HepG2 (cell line): ENCODE data around the gene IGFBP6. TPM values are rescaled to one million over a fixed set of nuclear protein-coding genes. Genes with fewer than 3 reads are reported as not detected.

Source experiments
- ATF7 ChIP-seq, 2 experiments: fragments of 450-650 bp in 1 of 2; sonication (generic) in 1 of 2; formaldehyde crosslinking in 1 of 2; IDR thresholded peaks; 2 replicates each; pipeline versions ENCODE4 v1.4.0 to v1.6.1; 2016 to 2020; ENCODE audit warnings: antibody characterized with exemption in 1 of 2, mild to moderate bottlenecking in 1 of 2, missing genetic modification reagents in 1 of 2
- GATA4 ChIP-seq: sonication (generic); IDR thresholded peaks from 2 replicates; pipeline ENCODE4 v1.6.1; 2016; ENCODE audit warnings: antibody characterized with exemption, low read depth, borderline replicate concordance
- HDAC1 ChIP-seq: sonication (generic); formaldehyde crosslinking; IDR thresholded peaks from 2 replicates; pipeline ENCODE4 v1.5.1; 2020; ENCODE audit warnings: mild to moderate bottlenecking, missing genetic modification reagents
- HDAC2 ChIP-seq: sonication (generic); formaldehyde crosslinking; IDR thresholded peaks from 2 replicates; pipeline ENCODE4 v1.4.0; 2020; ENCODE audit warnings: missing genetic modification reagents
- MEF2D ChIP-seq: sonication (generic); formaldehyde crosslinking; IDR thresholded peaks from 2 replicates; pipeline ENCODE4 v1.5.1; 2020; ENCODE audit warnings: mild to moderate bottlenecking, missing genetic modification reagents
- PAX8 ChIP-seq: sonication (generic); formaldehyde crosslinking; IDR thresholded peaks from 2 replicates; pipeline ENCODE4 v1.8.0; 2022; ENCODE audit warnings: mild to moderate bottlenecking, missing genetic modification reagents, borderline replicate concordance
- RAD51 ChIP-seq: fragments of 450-650 bp; IDR thresholded peaks from 2 replicates; pipeline ENCODE4 v1.6.1; 2016; ENCODE audit warnings: borderline replicate concordance
- SMYD3 ChIP-seq: sonication (generic); formaldehyde crosslinking; IDR thresholded peaks from 2 replicates; pipeline ENCODE4 v1.8.1; 2023; ENCODE audit warnings: mild to moderate bottlenecking, missing genetic modification reagents
- TAF1 ChIP-seq: sonication (generic); formaldehyde crosslinking; IDR thresholded peaks from 2 replicates; pipeline ENCODE4 v1.4.0; 2020; ENCODE audit warnings: missing genetic modification reagents
- TCF7L2 ChIP-seq: IDR thresholded peaks from 2 replicates; pipeline ENCODE4 v1.6.1; 2011; ENCODE audit warnings: mild to moderate bottlenecking, low read depth, low read length, moderate library complexity
- TMF1 ChIP-seq: sonication (generic); formaldehyde crosslinking; IDR thresholded peaks from 2 replicates; pipeline ENCODE4 v1.8.1; 2022; ENCODE audit warnings: low read depth, missing genetic modification reagents
- TSC22D2 ChIP-seq: sonication (generic); formaldehyde crosslinking; IDR thresholded peaks from 2 replicates; pipeline ENCODE4 v1.5.1; 2020; ENCODE audit warnings: missing genetic modification reagents, mild to moderate bottlenecking, borderline replicate concordance
- ZC3H13 ChIP-seq: sonication (generic); formaldehyde crosslinking; IDR thresholded peaks from 2 replicates; pipeline ENCODE4 v1.8.1; 2023; ENCODE audit warnings: mild to moderate bottlenecking, missing genetic modification reagents, moderate library complexity
- ZNF138 ChIP-seq: sonication (generic); formaldehyde crosslinking; IDR thresholded peaks from 2 replicates; pipeline ENCODE4 v1.5.0; 2020; ENCODE audit warnings: mild to moderate bottlenecking, low read depth, missing genetic modification reagents
- ZNF383 ChIP-seq: sonication (generic); formaldehyde crosslinking; IDR thresholded peaks from 2 replicates; pipeline ENCODE4 v1.4.0; 2020; ENCODE audit warnings: missing genetic modification reagents, mild to moderate bottlenecking, borderline replicate concordance
- ZNF550 ChIP-seq: sonication (generic); formaldehyde crosslinking; IDR thresholded peaks from 2 replicates; pipeline ENCODE4 v1.4.0; 2020; ENCODE audit warnings: mild to moderate bottlenecking, missing genetic modification reagents, borderline replicate concordance
- ZNF564 ChIP-seq: sonication (generic); formaldehyde crosslinking; IDR thresholded peaks from 2 replicates; pipeline ENCODE4 v1.8.1; 2023; ENCODE audit warnings: mild to moderate bottlenecking, missing genetic modification reagents
- ZNF839 ChIP-seq: sonication (generic); formaldehyde crosslinking; IDR thresholded peaks from 2 replicates; pipeline ENCODE4 v1.4.0; 2020; ENCODE audit warnings: missing genetic modification reagents, mild to moderate bottlenecking, borderline replicate concordance
- polyA plus RNA-seq, 8 experiments: library from polyadenylated mRNA; depleted of rRNA in 3 of 8; stranded (reverse) in 7 of 8; unstranded in 1 of 8; fragments of >200 nt; fragmentation: Illumina TruSeq in 4 of 8; extraction: Trizol in 4 of 8; gene quantifications; 2 replicates each; pipeline versions ENCODE4 v1.2.1 to v1.2.3, GENCODE V29; 2011 to 2016; ENCODE audit warnings: low read depth in 4 of 8, missing spikeins in 1 of 8, mixed read lengths in 1 of 8; ENCODE audit not compliant: insufficient read depth in 1 of 8
- total RNA-seq, 5 experiments: library from RNA; depleted of rRNA; stranded (reverse); fragments of >200 nt; fragmentation: Illumina TruSeq; extraction: Trizol; gene quantifications; 2 replicates each; pipeline ENCODE4 v1.2.3, GENCODE V29; 2016; ENCODE audit warnings: low read depth in 1 of 5
- TF ChIP-seq, protein P1 (sequence below): sonication (generic); formaldehyde crosslinking; IDR thresholded peaks from 2 replicates; pipeline ENCODE4 v1.4.0; 2020; ENCODE audit warnings: missing genetic modification reagents
- TF ChIP-seq, protein P2 (sequence below): sonication (generic); formaldehyde crosslinking; conservative IDR thresholded peaks from 2 replicates; pipeline ENCODE4 v1.4.0; 2020; ENCODE audit warnings: missing genetic modification reagents
- TF ChIP-seq, protein P3 (sequence below): sonication (generic); formaldehyde crosslinking; IDR thresholded peaks from 2 replicates; pipeline ENCODE4 v1.5.0; 2020; ENCODE audit warnings: missing genetic modification reagents
- TF ChIP-seq, protein P4 (sequence below): sonication (generic); formaldehyde crosslinking; IDR thresholded peaks from 2 replicates; pipeline ENCODE4 v1.4.0; 2020; ENCODE audit warnings: missing genetic modification reagents, mild to moderate bottlenecking, borderline replicate concordance

The IGFBP6 gene
- total and polyA plus RNA-seq, 2 of the 13 experiments (the other 11 are each of a cell fraction or from before 2014, with no cell fraction given): 3.9 to 25.2 TPM

DNA sequence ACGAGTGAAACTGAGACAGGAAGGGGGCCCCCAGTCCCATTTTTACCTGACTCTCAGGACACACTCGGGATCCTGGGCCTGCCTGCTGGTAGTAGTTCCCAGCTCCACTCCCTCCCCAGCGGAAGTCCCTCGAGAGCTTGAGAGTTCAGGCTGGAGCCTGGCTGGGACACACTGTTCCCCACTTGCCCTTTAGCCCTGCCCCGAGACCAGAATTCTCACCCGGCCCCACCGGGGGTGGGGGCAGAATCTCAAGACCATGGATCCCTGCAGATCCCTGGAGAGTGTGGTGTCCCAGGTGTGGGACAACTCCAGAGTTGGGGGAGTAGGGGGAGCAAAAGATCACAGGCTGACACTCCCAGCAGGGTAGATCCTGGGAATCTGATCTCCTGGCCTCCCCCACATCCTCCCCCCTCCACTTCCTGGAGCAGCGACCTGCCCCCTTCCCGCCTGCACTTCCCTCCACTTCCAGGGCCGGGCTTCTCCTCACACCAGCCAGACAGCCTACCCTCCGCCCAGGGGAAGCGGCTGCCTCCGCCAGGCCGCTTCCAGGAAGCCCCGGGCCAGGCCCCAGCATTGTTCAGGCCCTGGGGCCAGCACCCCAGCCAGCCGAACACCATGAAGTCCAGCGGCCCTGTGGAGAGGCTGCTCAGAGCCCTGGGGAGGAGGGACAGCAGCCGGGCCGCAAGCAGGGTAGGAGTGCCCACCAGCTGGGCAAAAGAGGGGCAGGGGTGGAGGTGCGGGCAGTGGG is 47.7 kb upstream of the IGFBP6 start, which contains the start of gene TNS2 (continued):
- TF ChIP-seq ZNF550 (CRISPR knock-in tag) (no peak), ZC3H13 (CRISPR knock-in tag) (peak; percentile 48; the same call in 1 of the 2 replicates), GATA4 (no peak), ATF7 (IDR thresholded peaks at IDR 0.05) (no peak), ATF7 (CRISPR knock-in tag; IDR thresholded peaks at IDR 0.05) (no peak), TCF7L2 (no peak), ZNF839 (CRISPR knock-in tag) (no peak), ZNF383 (CRISPR knock-in tag) (no peak), TAF1 (CRISPR knock-in tag) (peak; percentile 69), HDAC2 (CRISPR knock-in tag) (peak; percentile 53), HDAC1 (CRISPR knock-in tag) (peak; percentile 57; the same call in 1 of the 2 replicates), MEF2D (CRISPR knock-in tag) (peak; percentile 26; the same call in 1 of the 2 replicates), TSC22D2 (CRISPR knock-in tag) (no peak), ZNF138 (CRISPR knock-in tag) (no peak), TMF1 (CRISPR knock-in tag) (no peak), PAX8 (CRISPR knock-in tag) (no peak), ZNF564 (CRISPR knock-in tag) (no peak; the same call in 1 of the 2 replicates), RAD51 (no peak), SMYD3 (no peak)
- TF ChIP-seq, protein P1, sequence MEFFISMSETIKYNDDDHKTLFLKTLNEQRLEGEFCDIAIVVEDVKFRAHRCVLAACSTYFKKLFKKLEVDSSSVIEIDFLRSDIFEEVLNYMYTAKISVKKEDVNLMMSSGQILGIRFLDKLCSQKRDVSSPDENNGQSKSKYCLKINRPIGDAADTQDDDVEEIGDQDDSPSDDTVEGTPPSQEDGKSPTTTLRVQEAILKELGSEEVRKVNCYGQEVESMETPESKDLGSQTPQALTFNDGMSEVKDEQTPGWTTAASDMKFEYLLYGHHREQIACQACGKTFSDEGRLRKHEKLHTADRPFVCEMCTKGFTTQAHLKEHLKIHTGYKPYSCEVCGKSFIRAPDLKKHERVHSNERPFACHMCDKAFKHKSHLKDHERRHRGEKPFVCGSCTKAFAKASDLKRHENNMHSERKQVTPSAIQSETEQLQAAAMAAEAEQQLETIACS (CRISPR knock-in tag): no peak
- TF ChIP-seq, protein P2, sequence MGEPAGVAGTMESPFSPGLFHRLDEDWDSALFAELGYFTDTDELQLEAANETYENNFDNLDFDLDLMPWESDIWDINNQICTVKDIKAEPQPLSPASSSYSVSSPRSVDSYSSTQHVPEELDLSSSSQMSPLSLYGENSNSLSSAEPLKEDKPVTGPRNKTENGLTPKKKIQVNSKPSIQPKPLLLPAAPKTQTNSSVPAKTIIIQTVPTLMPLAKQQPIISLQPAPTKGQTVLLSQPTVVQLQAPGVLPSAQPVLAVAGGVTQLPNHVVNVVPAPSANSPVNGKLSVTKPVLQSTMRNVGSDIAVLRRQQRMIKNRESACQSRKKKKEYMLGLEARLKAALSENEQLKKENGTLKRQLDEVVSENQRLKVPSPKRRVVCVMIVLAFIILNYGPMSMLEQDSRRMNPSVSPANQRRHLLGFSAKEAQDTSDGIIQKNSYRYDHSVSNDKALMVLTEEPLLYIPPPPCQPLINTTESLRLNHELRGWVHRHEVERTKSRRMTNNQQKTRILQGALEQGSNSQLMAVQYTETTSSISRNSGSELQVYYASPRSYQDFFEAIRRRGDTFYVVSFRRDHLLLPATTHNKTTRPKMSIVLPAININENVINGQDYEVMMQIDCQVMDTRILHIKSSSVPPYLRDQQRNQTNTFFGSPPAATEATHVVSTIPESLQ (CRISPR knock-in tag): no peak
- TF ChIP-seq, protein P3, sequence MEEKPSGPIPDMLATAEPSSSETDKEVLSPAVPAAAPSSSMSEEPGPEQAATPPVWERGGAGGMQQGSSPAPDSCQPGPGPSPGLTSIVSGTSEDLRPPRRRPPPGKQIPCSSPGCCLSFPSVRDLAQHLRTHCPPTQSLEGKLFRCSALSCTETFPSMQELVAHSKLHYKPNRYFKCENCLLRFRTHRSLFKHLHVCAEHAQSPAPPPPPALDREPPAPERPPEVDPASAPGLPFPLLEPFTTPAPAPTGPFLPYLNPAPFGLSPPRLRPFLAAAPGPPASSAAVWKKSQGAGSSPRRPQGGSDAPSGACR (CRISPR knock-in tag): 0 out of 2 replicates have a peak, but pooled peaks have one; percentile 14
- TF ChIP-seq, protein P4, sequence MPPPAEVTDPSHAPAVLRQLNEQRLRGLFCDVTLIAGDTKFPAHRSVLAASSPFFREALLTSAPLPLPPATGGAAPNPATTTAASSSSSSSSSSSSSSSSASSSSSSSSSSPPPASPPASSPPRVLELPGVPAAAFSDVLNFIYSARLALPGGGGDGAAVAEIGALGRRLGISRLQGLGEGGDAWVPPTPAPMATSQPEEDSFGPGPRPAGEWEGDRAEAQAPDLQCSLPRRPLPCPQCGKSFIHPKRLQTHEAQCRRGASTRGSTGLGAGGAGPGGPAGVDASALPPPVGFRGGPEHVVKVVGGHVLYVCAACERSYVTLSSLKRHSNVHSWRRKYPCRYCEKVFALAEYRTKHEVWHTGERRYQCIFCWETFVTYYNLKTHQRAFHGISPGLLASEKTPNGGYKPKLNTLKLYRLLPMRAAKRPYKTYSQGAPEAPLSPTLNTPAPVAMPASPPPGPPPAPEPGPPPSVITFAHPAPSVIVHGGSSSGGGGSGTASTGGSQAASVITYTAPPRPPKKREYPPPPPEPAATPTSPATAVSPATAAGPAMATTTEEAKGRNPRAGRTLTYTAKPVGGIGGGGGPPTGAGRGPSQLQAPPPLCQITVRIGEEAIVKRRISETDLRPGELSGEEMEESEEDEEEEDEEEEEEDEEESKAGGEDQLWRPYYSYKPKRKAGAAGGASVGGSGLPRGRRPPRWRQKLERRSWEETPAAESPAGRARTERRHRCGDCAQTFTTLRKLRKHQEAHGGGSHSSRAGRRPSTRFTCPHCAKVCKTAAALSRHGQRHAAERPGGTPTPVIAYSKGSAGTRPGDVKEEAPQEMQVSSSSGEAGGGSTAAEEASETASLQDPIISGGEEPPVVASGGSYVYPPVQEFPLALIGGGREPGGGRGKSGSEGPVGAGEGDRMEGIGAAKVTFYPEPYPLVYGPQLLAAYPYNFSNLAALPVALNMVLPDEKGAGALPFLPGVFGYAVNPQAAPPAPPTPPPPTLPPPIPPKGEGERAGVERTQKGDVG (CRISPR knock-in tag): no peak
